RCC 7860 (cell line): Measurements from ENCODE around the gene SLC20A1.

Experiments
- DNase-seq: peaks from one replicate; pipeline ENCODE4 v3.0.0-alpha.2; 2015; ENCODE audit warnings: low spot score
- FAIRE-seq: peaks from 2 replicates; lab custom pipeline; 2012; peaks lifted over from hg19 to GRCh38; lab: Jason Lieb, UNC

SLC20A1 gene

DNA sequence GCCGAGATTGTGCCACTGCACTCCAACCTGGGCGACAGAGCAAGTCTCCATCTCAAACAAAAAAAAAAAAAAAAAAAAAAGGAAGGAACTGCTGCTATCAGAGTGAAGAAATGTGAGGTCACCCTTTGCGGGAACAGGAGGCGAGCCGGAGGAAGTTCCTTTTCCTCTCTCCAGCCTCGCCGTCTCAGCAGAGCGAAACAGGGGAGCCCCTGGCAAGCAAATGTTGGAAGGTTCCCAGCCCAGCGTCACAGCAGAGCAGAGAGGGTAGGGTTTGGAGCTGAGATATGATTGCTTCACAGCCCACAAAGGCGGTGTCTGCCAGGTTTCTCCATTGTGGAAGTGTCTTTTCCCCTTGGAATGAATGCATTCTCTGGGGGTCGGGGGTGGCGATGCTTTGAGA is 28.5 kb downstream of the SLC20A1 start:
- no peak for DNase-seq
- no peak for FAIRE-seq

DNA sequence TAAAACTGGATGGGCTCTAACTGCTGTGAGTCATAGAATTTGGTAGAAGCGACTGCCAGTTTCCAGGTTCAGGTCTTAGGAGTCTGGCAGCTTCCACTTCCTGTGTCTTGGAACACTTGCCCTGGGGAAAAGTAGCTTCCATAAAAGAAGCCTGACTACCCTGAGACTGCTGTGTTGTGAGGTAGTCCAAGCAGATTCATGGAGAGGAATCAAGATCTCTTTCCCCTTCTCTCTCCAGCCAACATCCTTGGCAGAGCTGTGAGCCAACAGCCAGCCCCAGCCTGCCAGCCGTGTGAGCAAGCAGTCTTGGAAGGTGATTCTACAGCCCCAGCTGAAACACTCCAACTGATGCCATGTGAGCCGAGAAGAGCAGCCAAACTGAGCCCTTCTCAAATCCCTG is 33.7 kb downstream of the SLC20A1 start:
- FAIRE-seq (no peak), DNase-seq (no peak)

DNA sequence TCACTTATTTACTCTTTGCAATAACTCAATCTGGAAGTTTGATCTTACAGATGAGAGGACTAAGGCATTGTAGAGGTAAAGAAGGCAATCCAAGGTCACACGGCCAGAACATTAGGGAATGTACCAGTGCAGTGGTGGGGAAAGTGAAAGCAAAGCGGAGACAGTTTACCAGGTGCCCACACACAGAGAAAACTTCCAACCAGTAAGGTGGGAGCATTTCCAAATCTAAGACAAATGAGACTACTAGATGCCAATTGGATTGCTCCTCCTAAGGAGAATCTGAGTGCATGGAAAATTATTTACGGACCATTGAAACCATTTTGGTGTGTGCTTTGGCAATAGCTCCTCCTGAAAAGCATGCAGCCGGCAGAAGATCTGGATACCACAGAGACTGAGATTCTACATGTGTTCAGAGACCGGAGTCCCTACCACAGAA is 34.9 kb downstream of the SLC20A1 start:
- DNase-seq (no peak), FAIRE-seq (no peak)

DNA sequence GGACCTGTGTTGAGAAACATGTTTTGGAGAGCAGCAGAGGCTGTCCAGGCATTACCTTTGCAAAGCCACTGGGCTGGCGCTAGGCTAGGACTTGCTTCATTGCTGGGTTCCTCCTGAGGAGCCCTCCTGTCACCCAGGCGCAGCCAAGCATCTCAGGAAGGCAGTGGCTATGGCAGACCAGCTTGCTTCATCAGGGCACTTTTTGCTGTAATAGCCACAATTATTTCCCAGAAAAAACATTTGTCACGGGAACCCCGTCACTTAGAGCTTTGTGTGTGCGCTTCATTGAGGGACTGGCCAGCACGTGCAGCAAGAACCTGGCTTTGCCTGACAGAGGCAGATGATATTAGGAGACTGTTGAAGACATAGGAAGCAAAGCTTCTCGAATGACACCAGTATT is 36.4 kb downstream of the SLC20A1 start:
- FAIRE-seq: no peak

DNA sequence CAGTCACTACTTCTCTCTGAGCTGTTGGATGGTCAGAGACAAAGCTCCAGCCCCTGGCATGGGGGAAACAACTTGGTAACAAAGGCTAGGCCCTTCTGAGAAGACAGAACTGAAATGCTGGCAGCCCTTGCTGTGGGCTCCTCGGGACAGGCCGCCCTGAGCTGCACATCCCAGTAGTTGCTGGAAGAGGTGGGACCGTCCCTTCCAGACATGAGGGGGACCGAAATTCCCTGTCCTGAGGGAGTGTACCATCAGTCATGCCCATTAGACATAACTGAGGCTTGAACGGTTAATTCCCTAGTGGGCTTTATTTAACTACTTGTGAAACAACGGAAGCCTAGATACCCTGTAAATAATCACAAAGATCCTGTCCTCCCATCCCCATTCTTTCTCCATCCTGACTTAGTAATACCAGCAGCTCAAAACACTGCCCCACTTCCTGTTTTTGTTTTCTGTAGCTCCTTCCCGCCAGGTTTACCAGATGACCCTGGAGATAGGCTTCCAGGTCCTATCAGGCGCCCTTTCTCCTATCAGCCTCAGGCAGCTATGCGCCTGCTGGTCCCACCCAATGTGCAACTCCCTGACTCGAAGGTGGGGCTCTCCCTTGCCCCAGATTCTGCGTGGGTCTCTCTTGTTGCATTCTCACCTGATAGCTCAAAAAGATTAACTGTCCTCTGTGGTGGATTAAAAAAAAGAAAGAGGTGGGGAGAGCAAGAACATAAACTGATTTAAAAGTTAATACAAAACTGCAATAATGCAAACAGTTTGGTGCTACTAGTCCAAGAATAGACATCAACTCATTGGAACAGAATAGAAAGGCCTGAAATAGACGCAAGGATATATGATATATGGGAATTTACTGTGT is 38.0 kb downstream of the SLC20A1 start:
- FAIRE-seq (no peak), DNase-seq (no peak)

More for the DNA sequence above, 36.4 kb downstream of the SLC20A1 start:
- DNase-seq: no peak

DNA sequence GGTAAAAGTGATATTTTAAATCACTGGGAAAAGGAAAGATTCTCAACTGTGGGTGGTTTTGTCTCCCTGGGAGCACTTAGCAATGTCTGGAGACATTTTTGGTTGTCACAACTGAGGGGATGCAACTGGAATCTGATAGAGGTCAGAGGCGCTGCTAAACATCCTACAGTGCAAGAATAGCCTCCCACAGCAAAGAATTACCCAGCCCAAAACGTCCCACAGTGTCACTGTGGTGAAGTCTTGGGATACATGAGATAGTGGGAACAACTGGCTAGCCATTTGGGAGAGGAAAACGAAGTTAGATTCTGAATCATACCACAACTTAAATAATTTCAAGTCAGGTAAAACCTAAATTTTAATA is 38.7 kb downstream of the SLC20A1 start:
- FAIRE-seq: no peak
- DNase-seq: no peak

DNA sequence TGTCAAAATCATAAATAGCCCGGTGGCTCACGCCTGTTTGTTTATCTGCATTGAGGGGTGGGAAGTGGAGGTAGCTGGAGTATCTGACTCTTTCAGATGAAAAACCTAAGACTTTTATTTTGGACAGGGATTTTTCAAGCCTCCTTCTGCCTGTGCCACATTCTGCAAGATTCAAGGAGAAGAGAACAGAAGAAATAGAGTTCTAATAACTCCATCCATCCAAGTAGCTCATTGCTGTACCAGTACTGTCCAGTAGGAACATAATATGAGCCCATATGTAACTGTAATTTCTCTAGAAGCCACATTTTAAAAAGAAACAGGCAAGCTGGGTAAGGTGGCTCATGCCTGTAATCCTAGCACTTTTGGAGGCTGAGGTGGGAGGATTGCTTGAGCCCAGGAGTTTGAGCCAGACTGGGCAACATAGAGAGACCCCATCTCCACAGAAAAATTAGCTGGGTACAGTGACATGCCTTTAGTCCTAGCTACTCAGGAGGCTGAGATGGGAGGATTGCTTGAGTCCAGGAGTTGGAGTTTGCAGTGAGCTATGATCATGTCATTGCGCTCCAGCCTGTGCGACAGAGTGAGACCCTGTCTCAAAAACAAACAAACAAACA is 39.6 kb downstream of the SLC20A1 start:
- FAIRE-seq: no peak
- no peak for DNase-seq

DNA sequence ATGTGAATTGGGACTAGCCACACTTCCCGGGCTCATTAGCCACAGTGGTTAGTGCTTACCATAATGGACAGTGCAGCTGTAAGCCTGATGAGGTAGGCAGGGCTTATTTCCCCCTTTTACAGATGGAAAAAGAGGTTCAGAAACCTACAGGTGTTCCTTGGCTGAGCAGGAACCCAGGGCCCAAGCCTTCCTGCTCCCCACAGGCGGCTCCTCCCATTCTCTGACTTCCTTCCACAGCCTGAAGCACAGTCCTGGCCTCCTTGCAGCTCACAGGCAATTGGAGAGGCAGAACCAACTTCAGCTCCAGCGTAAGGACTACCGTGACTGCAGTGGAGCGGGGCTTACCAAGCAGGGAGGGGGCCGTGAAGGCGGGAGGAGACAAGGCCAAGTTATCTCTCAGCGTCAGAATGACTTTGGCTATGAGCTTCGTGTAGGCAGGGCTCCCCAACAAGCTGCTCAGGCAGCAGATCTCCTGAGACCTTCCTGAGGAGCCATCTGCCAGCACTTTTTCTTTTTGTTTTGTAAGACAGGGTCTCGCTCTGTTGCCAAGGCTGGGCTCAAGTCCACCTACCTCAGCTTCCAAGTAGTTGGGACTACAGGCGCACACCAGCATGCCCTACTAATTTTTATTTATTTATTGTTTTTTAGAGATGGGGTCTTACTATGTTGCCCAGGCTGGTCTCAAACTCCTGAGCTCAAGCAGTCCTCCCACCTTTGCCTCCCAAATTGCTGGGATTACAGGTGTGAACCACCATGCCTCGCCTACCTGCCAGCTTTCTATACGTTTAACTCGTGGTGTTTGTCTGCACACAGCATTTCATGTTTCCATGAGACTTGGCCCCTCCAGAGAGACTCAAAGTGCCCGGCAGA is 40.8 kb downstream of the SLC20A1 start:
- DNase-seq (no peak), FAIRE-seq (no peak)

DNA sequence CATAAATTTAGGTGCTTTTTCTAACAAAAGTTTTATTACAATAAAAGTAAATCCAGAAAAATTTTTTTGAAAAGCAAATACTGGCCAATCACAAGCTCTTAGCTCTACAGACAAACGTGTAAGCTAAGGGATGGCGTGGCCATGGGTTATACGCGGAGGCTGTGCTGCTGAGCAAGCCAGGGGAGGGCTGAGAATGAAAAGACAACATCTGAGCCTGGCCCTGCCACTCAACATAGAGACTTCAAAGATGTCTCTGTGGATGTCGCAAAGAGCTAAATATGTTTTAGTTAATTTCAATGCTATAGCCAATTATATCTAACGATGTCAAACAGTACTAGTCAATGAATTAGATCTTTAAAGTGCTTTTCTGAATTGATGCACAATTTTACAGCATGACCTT is 41.8 kb downstream of the SLC20A1 start:
- FAIRE-seq (no peak), DNase-seq (no peak)

DNA sequence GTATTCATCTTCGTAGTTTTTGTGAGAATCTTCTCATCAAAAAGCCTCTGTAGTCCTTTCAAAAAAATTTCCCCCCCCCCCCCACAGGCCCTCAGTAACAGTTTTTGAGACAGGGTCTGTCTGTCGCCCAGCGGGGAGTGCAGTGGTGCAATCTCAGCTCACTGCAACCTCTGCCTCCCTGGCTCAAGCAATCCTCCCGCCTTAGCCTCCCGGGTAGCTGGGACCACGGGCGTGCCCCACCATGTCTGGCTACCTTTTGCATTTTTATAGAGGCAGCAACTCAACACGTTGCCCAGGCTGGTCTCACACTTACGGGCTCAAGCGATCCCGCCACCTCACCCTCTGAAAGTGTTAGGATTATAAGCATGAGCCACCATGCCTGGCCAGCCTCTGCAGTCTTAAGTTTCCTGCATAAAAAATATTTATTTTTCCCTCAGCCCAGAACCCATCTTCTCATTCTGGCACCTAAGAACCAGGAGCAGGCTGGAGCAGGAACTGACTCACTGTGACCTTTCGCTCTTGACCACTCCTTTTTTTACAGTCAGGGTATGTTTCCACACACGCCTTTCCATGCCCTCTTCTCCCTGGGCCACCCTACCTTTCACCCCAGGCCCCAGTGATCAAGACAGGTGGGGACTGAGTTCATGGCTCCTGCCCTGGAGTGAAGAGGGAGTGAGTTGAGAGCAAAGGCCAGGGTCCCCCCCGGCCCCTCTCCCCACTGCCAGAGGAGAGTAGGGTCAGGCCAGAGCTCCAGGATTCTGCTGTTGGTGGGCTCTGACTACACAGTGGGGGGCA is 42.5 kb downstream of the SLC20A1 start:
- DNase-seq (no peak), FAIRE-seq (no peak)

DNA sequence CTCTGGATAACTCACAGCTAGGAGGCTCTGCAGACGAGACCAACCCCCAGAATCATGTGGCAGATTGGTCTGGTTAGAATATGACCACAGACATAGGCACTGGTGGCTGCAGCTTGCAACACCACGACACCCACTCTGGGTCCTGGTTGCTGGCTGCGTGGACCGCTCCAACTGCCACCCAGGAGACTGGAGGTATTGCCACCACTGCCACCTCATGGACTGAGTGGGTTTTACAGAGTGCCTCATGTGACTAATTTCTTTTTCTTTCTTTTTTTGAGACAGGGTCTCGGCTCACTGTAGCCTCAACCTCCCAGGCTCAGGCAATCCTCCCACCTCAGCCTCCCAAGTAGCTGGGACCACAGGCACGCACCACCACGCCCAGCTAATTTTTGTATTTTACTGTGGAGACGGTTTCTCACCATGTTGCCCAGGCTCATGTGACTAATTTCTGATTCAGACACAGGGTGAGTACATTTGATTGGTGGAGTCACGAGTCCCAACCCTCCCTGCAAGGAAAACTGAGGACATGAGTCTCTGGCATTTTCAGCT is 45.2 kb downstream of the SLC20A1 start:
- FAIRE-seq: no peak

DNA sequence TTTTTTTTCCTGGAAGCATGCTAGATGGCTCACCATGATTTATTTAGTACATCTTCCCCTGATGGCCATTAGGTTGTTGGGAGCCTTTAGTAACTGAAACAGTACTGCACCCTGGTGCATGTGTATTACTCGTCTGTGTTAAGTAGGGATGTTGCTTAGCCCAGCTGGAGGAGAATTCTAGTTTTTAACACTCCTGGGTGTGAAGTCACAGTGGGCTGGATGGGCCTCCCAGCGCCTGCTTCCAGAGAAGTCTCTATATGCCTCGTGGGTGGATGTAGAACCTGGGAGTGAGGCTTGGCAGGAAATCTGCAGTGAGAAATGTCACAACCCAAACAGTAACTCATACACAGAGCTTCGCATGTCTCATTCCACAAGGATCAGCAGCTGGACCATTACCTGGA is 46.1 kb downstream of the SLC20A1 start:
- DNase-seq: peak; percentile 21
- no peak for FAIRE-seq

More for the DNA sequence above, 45.2 kb downstream of the SLC20A1 start:
- peak; percentile 59 for DNase-seq

DNA sequence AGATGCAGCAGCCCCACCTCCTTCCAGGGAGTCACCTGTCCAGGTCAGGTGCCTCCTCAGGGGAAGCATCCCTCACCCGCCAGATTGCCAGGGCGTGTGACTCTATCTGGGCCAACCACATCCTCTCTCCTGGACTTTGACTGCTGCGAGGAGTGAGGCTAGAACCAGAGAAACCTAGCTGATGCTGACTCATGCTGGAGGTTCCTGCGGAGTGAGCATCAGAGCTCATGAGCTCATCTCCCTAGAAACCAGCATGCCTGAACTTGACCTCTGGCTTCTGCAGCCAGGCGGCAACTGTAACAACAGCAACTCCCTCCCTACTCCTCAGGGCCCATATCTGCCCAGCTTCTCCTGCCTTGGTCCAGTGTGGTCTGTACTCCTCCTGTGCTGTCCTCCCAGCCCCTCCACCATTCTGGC is 46.8 kb downstream of the SLC20A1 start:
- peak; percentile 94 for FAIRE-seq

DNA sequence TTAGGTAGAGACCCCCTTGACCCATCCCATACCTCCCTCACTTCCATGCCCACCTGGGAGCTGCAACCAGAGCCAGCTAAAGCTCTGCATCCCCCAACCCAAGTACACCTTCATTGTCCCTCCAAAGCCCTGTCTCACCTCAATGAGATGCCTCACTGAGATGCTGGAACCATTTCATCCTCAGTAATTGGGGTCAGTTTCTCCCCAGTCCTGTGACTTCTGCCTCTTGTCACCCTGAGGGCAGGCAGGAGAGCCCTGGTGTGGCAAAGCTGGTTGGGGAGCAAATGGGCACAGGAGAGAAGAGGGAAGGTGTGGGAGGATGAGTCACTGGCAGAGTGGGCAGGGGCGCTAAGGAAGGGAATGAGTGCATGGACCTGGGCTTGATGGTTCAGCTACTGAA is 47.2 kb downstream of the SLC20A1 start:
- DNase-seq: peak; percentile 24

More for the DNA sequence above, 46.8 kb downstream of the SLC20A1 start:
- peak; percentile 99 for DNase-seq

DNA sequence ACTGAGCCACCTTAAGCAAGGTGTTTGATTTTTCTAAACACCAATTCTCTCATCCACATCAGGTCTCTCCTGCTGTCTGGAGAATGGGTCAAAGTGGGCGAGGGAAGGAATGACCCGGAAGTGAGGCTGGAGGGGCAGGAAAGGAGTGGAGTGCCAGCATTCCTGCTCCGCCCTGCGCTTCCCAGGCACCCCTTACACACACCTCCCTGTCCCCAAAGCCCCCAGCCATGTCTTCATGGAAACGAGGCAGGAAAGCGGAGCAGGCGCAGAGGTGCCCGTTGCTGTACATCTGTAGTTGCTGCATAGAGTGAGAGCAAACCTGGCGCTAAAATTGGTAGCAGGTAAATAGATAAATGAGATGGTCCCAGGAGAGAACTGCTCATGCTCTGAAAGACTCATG is 47.9 kb downstream of the SLC20A1 start:
- DNase-seq (no peak), FAIRE-seq (no peak)

More for the DNA sequence above, 47.2 kb downstream of the SLC20A1 start:
- no peak for FAIRE-seq

DNA sequence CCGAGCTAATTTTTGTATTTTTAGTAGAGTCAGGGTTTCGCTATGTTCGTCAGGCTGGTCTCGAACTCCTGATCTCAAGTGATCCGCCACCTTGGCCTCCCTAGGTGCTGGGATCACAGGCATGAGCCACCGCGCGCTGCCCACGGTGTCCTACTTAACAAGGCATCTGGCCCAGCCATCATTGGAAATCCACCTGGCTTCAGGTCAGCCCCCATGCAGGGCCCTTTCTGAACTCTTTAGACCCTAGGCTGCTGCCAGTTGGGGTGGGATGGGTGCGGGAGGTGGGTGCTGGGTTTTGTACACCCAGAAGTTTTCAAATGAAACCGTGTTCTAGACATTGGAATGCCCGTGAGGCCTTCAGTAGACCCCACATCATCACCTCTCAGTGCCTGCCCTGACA is 48.4 kb downstream of the SLC20A1 start:
- no peak for DNase-seq
- FAIRE-seq: no peak

DNA sequence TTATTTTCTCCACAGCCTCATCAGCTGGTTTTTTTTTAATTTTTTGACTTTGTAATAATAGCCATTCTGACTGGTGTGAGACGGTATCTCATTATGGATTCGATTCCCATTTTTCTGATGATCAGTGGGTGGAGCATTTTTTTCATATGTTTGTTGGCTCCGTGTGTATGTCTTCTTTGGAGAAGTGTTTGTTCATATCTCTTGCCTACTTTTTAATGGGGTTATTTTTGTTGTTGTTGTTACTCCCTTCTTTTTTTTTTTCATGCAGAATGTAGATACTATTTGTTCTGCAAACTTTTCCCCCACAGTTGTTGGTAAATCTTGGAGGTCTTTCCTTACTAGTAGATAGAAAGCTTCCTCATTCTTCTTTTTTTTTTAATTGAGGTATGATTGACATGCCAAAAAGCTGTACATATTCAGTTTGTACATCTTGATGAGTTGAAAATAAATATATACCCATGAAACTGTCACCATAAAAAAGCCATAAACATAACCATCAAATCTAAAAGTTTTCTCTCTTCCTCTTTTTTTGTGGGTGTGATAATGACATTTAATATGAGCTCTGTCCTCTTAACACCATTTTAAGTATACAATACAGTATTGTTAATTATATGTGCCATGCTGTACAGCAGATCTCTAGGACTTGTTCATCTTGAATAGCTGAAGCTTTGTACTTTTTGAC is 53.2 kb downstream of the SLC20A1 start:
- FAIRE-seq (no peak), DNase-seq (no peak)

DNA sequence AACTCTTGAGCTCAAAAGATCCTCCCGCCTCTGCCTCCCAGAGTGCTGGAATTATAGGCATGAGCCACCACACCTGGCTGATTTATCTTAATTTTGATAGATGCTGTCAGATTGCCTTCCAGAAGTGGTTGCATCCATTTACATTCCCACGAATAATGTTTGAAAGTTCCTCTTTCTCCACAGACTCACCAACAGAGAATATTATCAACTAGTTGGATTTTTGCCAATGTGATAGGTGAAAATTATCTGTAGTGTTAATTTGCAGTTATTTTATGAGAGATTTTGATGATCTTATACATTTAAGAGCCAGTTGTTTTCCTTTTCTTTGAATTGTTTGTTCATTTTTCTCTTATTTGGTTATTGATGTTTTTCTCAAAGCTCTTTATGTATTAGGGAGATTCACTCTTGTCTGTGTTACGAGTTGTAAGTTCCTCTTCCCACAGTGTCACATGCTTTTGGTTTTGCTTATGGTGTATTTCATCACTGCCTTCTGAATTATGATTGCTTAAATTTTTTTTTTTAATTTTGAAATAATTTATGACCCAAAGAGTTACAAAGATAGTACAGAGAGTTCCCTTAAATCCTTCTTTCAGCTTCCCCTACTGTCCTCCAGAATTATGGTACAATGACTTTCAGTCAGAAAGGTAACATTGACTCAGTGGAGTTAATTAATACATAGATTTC is 54.4 kb downstream of the SLC20A1 start:
- no peak for DNase-seq
- no peak for FAIRE-seq

DNA sequence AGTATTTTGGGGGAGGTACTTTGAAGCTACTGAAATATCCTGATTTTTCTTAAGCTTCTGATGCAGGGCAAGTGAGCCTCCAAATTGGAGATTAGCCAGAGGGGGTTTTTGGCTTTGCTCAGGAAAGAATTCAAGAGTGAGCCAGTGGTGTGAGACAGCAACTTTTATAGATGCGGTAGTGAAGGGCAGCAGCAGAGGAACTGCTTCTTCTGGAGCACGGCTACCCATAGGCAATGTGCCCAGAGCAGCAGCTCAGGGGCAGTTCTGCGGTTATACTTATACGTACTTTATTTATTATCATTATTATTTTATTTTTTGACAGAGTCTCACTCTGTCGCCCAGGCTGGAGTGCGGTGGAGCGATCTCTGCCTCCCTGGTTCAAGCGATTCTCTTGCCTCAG is 55.3 kb downstream of the SLC20A1 start:
- FAIRE-seq (no peak), DNase-seq (no peak)
